Forelimb muscle (tissue), 1 donor: ENCODE data around the gene BNIP5. TPM values are rescaled to one million over a fixed set of nuclear protein-coding genes. Genes with fewer than 3 reads are reported as not detected.

Experiments used
- DNase-seq: peaks from one replicate; pipeline ENCODE4 v3.0.0-alpha.2; 2013; ENCODE audit warnings: low read depth
- polyA plus RNA-seq: library from polyadenylated mRNA; unstranded; fragments of 120-200 nt; gene quantifications from one replicate; pipeline ENCODE4 v1.2.1, GENCODE V29; 2013; ENCODE audit not compliant: insufficient read length

Gene BNIP5
- polyA plus RNA-seq, 1 donor: 0.09 TPM

- DNase-seq: no peak
These were observed 40.4 kb downstream of the BNIP5 start for GRCh38 chr6:36296240-36296639.

- DNase-seq: no peak
These were observed 44.5 kb downstream of the BNIP5 start for GRCh38 chr6:36292170-36292569.

- DNase-seq: no peak
These were observed 45.7 kb downstream of the BNIP5 start for GRCh38 chr6:36290668-36291620.

GRCh38 chr6:36289281-36289878, 47.3 kb downstream of the BNIP5 start:
- no peak for DNase-seq

GRCh38 chr6:36286858-36287257, 49.8 kb downstream of the BNIP5 start:
- DNase-seq: no peak

GRCh38 chr6:36285797-36286196, 50.9 kb downstream of the BNIP5 start:
- DNase-seq: no peak

GRCh38 chr6:36285187-36285671, 51.5 kb downstream of the BNIP5 start:
- DNase-seq: no peak

- DNase-seq: no peak
These were observed 52.3 kb downstream of the BNIP5 start for GRCh38 chr6:36284359-36284758.

GRCh38 chr6:36283608-36284007, 53.1 kb downstream of the BNIP5 start:
- no peak for DNase-seq

- no peak for DNase-seq
These were observed 55.7 kb downstream of the BNIP5 start for GRCh38 chr6:36280983-36281382.

GRCh38 chr6:36280467-36280866, 56.2 kb downstream of the BNIP5 start:
- DNase-seq: no peak

GRCh38 chr6:36277946-36278470, 58.7 kb downstream of the BNIP5 start:
- no peak for DNase-seq

- no peak for DNase-seq
These were observed 59.8 kb downstream of the BNIP5 start for GRCh38 chr6:36276581-36277536.

GRCh38 chr6:36273802-36274514, 62.7 kb downstream of the BNIP5 start:
- no peak for DNase-seq

- DNase-seq: no peak
These were observed 63.6 kb downstream of the BNIP5 start for GRCh38 chr6:36273067-36273466.

GRCh38 chr6:36272234-36272633, 64.5 kb downstream of the BNIP5 start:
- no peak for DNase-seq

GRCh38 chr6:36269834-36270705, 66.6 kb downstream of the BNIP5 start, which contains the start of gene PNPLA1:
PNPLA1 (plus strand) TSS chr6:36270060; CDS start chr6:36270460, 400 bp downstream.
- no peak for DNase-seq

- no peak for DNase-seq
These were observed 68.0 kb downstream of the BNIP5 start for GRCh38 chr6:36268478-36269275.
